Measurements from ENCODE around the gene ZFAND2B.

Gene ZFAND2B

GRCh38 chr2:219220652-219221402, 14.2 kb downstream of the ZFAND2B start:
- Histone ChIP-seq H3K36me3 (ENCODE audit: low read depth) (peaks cover 42% of the 10 kb centered on the region), H3K27me3 (ENCODE audit: insufficient read depth, poor library complexity, severe bottlenecking) (no peaks in the 10 kb centered on the region), H3K4me1 (ENCODE audit: insufficient read depth, poor library complexity, severe bottlenecking) (peaks cover 4% of the 10 kb centered on the region), H3K4me3 (ENCODE audit: severe bottlenecking) (no peak overlapping the region), H3K9me3 (ENCODE audit: severe bottlenecking) (no peaks in the 10 kb centered on the region), H3K27ac (ENCODE audit: poor library complexity, severe bottlenecking) (no peak overlapping the region)
- DNase-seq (ENCODE audit: low spot score) (no peak), ATAC-seq (ENCODE audit: low read depth) (no peak)
- TF ChIP-seq CTCF (IDR thresholded peaks at IDR 0.05; ENCODE audit: poor library complexity, severe bottlenecking) = no peak

- Histone ChIP-seq H3K36me3 (ENCODE audit: low read depth) (peaks cover 47% of the 10 kb centered on the region), H3K9me3 (ENCODE audit: severe bottlenecking) (no peaks in the 10 kb centered on the region), H3K27ac (ENCODE audit: poor library complexity, severe bottlenecking) (no peak overlapping the region), H3K4me3 (ENCODE audit: severe bottlenecking) (no peak overlapping the region), H3K27me3 (ENCODE audit: insufficient read depth, poor library complexity, severe bottlenecking) (no peaks in the 10 kb centered on the region), H3K4me1 (ENCODE audit: insufficient read depth, poor library complexity, severe bottlenecking) (peaks cover 4% of the 10 kb centered on the region)
- DNase-seq (ENCODE audit: low spot score) = no peak
- no peak for ATAC-seq (ENCODE audit: low read depth)
- no peak for TF ChIP-seq CTCF (IDR thresholded peaks at IDR 0.05; ENCODE audit: poor library complexity, severe bottlenecking)
Observed at GRCh38 chr2:219221957-219222518, 15.5 kb downstream of the ZFAND2B start.

- no peak overlapping the region for H3K4me3 ChIP-seq (ENCODE audit: severe bottlenecking)
- H3K27ac ChIP-seq (ENCODE audit: poor library complexity, severe bottlenecking) = no peak overlapping the region
- H3K36me3 ChIP-seq (ENCODE audit: low read depth) = peaks cover 58% of the 10 kb centered on the region
- ATAC-seq (ENCODE audit: low read depth) (no peak), DNase-seq (ENCODE audit: low spot score) (no peak)
- H3K27me3 ChIP-seq (ENCODE audit: insufficient read depth, poor library complexity, severe bottlenecking) = no peaks in the 10 kb centered on the region
- TF ChIP-seq CTCF (IDR thresholded peaks at IDR 0.05; ENCODE audit: poor library complexity, severe bottlenecking) = no peak
- H3K9me3 ChIP-seq (ENCODE audit: severe bottlenecking) = no peaks in the 10 kb centered on the region
- H3K4me1 ChIP-seq (ENCODE audit: insufficient read depth, poor library complexity, severe bottlenecking) = peaks cover 4% of the 10 kb centered on the region
Observed at GRCh38 chr2:219223831-219224610, 17.4 kb downstream of the ZFAND2B start.

- peaks cover 4% of the 10 kb centered on the region for H3K4me1 ChIP-seq (ENCODE audit: insufficient read depth, poor library complexity, severe bottlenecking)
- no peak for TF ChIP-seq CTCF (IDR thresholded peaks at IDR 0.05; ENCODE audit: poor library complexity, severe bottlenecking)
- ATAC-seq (ENCODE audit: low read depth) (no peak), DNase-seq (ENCODE audit: low spot score) (no peak)
- H3K4me3 ChIP-seq (ENCODE audit: severe bottlenecking) = no peak overlapping the region
- H3K27me3 ChIP-seq (ENCODE audit: insufficient read depth, poor library complexity, severe bottlenecking) = no peaks in the 10 kb centered on the region
- H3K27ac ChIP-seq (ENCODE audit: poor library complexity, severe bottlenecking) = no peak overlapping the region
- no peaks in the 10 kb centered on the region for H3K9me3 ChIP-seq (ENCODE audit: severe bottlenecking)
- H3K36me3 ChIP-seq (ENCODE audit: low read depth) = peaks cover 55% of the 10 kb centered on the region
Observed at GRCh38 chr2:219225350-219225749, 18.8 kb downstream of the ZFAND2B start.

Measured in RWPE2 (cell line).